COLO668 (cell line): ENCODE measurements around the gene CBFA2T3.

ENCODE experiments used
- DNase-seq: peaks from one replicate; lab custom pipeline; 2025; ENCODE audit not compliant: unreplicated experiment; lab: John Stamatoyannopoulos, UW

CBFA2T3 gene

DNA sequence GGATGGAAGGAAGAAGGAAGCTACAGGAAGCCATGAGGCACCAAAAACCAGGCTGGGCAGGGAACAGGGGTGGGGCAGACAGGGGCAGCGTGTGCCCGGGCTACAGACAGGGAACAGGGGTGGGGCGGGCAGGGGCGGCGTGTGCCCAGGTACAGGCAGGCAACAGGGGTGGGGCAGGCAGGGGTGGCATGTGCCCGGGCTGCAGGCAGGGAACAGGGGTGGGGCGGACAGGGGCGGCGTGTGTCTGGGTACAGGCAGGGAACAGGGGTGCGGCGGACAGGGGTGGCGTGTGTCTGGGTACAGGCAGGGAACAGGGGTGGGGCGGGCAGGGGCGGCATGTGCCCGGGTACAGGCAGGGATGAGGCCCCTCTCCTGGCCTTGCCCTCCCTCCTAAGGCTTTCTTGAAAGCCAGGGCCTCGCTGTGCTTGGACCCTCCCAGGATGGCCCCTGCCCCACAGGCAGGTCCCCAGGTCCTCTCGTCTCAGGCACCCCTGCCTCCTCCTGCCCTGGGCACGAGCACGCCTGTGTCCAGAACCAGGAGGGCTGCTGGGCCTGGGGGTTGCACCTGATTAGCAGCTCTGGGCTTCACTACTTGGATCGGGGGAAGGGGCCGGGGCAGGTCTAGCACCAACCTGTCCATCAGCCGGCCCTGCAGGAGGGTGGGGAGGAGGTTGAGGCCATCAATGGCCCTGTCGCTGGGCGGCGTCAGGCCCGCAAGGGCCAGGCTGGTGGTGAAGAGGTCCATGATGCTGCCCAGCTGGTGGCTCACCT is 150.8 kb downstream of the CBFA2T3 start:
- no peak for DNase-seq

GRCh38 chr16:88825146-88825545 is 151.9 kb downstream of the CBFA2T3 start:
- DNase-seq: no peak
